NOMO-1 treated with DMSO at 0.1 percent for 48 hours (cell line): ENCODE measurements around the gene EN1.

ENCODE experiments used
- DNase-seq: peaks from one replicate; lab custom pipeline; 2025; ENCODE audit not compliant: unreplicated experiment; lab: John Stamatoyannopoulos, UW

Gene EN1

GRCh38 chr2:118823633-118824032, 23.8 kb downstream of the EN1 start:
- DNase-seq = no peak

GRCh38 chr2:118822572-118822971, 24.9 kb downstream of the EN1 start:
- DNase-seq = no peak

GRCh38 chr2:118822015-118822414, 25.4 kb downstream of the EN1 start:
- DNase-seq = no peak

GRCh38 chr2:118817469-118817868, 30.0 kb downstream of the EN1 start:
- no peak for DNase-seq

- no peak for DNase-seq
Measured at GRCh38 chr2:118816669-118817068, 30.8 kb downstream of the EN1 start.

GRCh38 chr2:118815731-118816130, 31.7 kb downstream of the EN1 start:
- DNase-seq = no peak

- no peak for DNase-seq
Measured at GRCh38 chr2:118815314-118815713, 32.1 kb downstream of the EN1 start.

GRCh38 chr2:118814368-118814767, 33.1 kb downstream of the EN1 start:
- no peak for DNase-seq

- no peak for DNase-seq
Measured at GRCh38 chr2:118813601-118814339, 33.7 kb downstream of the EN1 start.

- no peak for DNase-seq
Measured at GRCh38 chr2:118813111-118813510, 34.3 kb downstream of the EN1 start.

- no peak for DNase-seq
Measured at GRCh38 chr2:118812552-118812951, 34.9 kb downstream of the EN1 start.

- no peak for DNase-seq
Measured at GRCh38 chr2:118811514-118812115, 35.8 kb downstream of the EN1 start.

- DNase-seq = no peak
Measured at GRCh38 chr2:118810766-118811165, 36.7 kb downstream of the EN1 start.

GRCh38 chr2:118808429-118808809, 39.0 kb downstream of the EN1 start:
- no peak for DNase-seq

GRCh38 chr2:118807668-118808428, 39.6 kb downstream of the EN1 start:
- DNase-seq = no peak

GRCh38 chr2:118806797-118807667, 40.4 kb downstream of the EN1 start:
- DNase-seq = no peak

- no peak for DNase-seq
Measured at GRCh38 chr2:118805064-118805690, 42.3 kb downstream of the EN1 start.

GRCh38 chr2:118803012-118803411, 44.4 kb downstream of the EN1 start:
- DNase-seq = no peak

GRCh38 chr2:118801151-118801550, 46.3 kb downstream of the EN1 start:
- DNase-seq = no peak

GRCh38 chr2:118800736-118801135, 46.7 kb downstream of the EN1 start:
- no peak for DNase-seq

GRCh38 chr2:118794546-118794945, 52.9 kb downstream of the EN1 start:
- DNase-seq = no peak
